Measurements from ENCODE around the gene C19orf33.

GRCh38 chr19:38281811-38282566 lies 22.1 kb upstream of the C19orf33 start:
- no peak for TF ChIP-seq CTCF (conservative IDR thresholded peaks at IDR 0.05; ENCODE audit: low read depth, low read length)
- TF ChIP-seq EZH2 (IDR thresholded peaks at IDR 0.05; ENCODE audit: borderline replicate concordance, low read depth, low read length, poor library complexity, severe bottlenecking) = no peak

Data from A673 (cell line).